Type B pancreatic cell (in vitro differentiated cells): Measurements from ENCODE around the gene ORC1. TPM values are rescaled to one million over a fixed set of nuclear protein-coding genes. Genes with fewer than 3 reads are reported as not detected.

Experiments used
- DNase-seq: peaks from one replicate; pipeline ENCODE4 v3.0.0; 2021; ENCODE audit warnings: mixed read lengths; ENCODE audit not compliant: unreplicated experiment; ENCODE audit errors: extremely low spot score
- H3K27ac Mint-ChIP-seq: 2 replicates; pipeline ENCODE4 v1.8.0; 2021; ENCODE audit warnings: mild to moderate bottlenecking, mixed read lengths
- H3K27me3 Mint-ChIP-seq: 2 replicates; pipeline ENCODE4 v1.8.0; 2021; ENCODE audit warnings: mixed read lengths
- H3K36me3 Mint-ChIP-seq: 2 replicates; pipeline ENCODE4 v1.8.0; 2021; ENCODE audit warnings: mixed read lengths
- H3K4me1 Mint-ChIP-seq: one replicate; pipeline ENCODE4 v1.8.0; 2021; ENCODE audit warnings: mixed read lengths; ENCODE audit not compliant: unreplicated experiment
- H3K4me3 Mint-ChIP-seq: 2 replicates; pipeline ENCODE4 v1.8.0; 2021; ENCODE audit warnings: mild to moderate bottlenecking, mixed read lengths
- H3K9me3 Mint-ChIP-seq: 2 replicates; pipeline ENCODE4 v1.8.0; 2021; ENCODE audit warnings: mixed read lengths
- CTCF ChIP-seq: fragments of 200-600 bp; sonication (generic); conservative IDR thresholded peaks from 2 replicates; pipeline ENCODE4 v1.5.0; 2021; ENCODE audit warnings: antibody characterized with exemption, mild to moderate bottlenecking
- long read RNA-seq: library from polyadenylated mRNA; unstranded; transcript quantifications from one replicate; pipeline ENCODE4 v2.0.0, GENCODE V29; 2020
- total RNA-seq: library from RNA; stranded (reverse); gene quantifications from 2 replicates; pipeline ENCODE4 v1.2.1, GENCODE V29; 2021; ENCODE audit warnings: low replicate concordance

Gene ORC1
- 6.5 and 14.8 TPM in 2 replicates for total RNA-seq
- long read RNA-seq, transcript ORC1-202 (17 exons, 3,157 nt), result major isoform, 26 of 43 reads
- long read RNA-seq, partial matches to known transcripts, result 8 of 43 reads
- long read RNA-seq, other reads (novel, unspliced or antisense), result 5 of 43 reads

DNA sequence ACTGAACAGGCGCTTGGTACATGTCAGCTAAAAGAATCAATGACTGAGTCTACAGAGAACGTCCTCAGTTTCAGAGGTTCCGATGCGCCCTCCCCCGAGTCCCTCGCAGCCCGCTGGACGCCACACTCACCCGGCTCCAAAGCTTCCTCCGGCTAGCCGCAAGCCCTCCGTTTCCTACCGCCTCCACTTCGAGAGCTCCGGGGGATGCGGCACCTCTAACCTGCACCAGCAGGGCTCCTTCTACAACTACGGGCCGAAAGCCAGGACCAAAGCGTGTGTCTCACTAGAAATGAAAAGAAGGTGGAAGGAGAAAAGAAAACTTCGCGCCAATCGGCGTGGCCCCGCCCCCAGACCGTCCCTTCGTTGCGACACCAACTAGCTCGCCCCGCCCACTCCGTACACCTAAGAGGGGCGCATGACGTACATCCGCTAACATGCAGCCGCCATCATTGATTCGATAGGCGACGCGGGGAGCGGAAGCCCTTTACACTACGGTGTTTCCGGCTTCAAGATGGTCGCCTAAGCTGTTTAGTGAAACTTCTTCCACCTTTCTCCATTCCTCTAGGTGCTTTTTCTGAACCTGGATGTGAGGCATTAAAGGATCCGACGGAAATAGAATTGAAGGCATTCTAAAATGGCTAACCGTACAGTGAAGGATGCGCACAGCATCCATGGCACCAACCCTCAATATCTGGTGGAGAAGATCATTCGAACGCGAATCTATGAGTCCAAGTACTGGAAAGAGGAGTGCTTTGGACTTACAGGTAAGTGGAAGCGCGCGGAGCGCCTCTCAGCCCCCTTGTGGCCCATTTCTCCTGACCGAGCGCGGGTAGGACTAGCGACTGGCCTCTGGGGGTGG, at the start of gene ORC1, which contains the start of gene PRPF38A:
TSS of gene ORC1 (minus strand) at position 308 of the 859 bp plus-strand sequence. CDS start 2,200 bp downstream, outside the sequence.
TSS of gene PRPF38A (plus strand) at position 487 of the 859 bp plus-strand sequence. CDS start at position 635, 148 bp downstream.
- peak; percentile 95 for DNase-seq
- Mint-ChIP-seq H3K36me3 (peaks cover 12% of the 10 kb centered on the region), H3K27ac (peak within 1 kb of the TSS; percentile 100), H3K4me3 (peak within 1 kb of the TSS; percentile 99), H3K4me1 (peaks cover 24% of the 10 kb centered on the region), H3K27me3 (no peaks in the 10 kb centered on the region), H3K9me3 (no peaks in the 10 kb centered on the region)
- TF ChIP-seq CTCF, result peak; percentile 71

GRCh38 chr1:52444463-52444862, 40.2 kb upstream of the ORC1 start:
- peaks cover 34% of the 10 kb centered on the region for H3K36me3 Mint-ChIP-seq
- H3K4me1 Mint-ChIP-seq, result no peaks in the 10 kb centered on the region
- no peak for DNase-seq
- no peaks in the 10 kb centered on the region for H3K9me3 Mint-ChIP-seq
- no peak overlapping the region for H3K4me3 Mint-ChIP-seq
- no peak for TF ChIP-seq CTCF
- no peak overlapping the region for H3K27ac Mint-ChIP-seq
- no peaks in the 10 kb centered on the region for H3K27me3 Mint-ChIP-seq

- no peak overlapping the region for H3K27ac Mint-ChIP-seq
- no peaks in the 10 kb centered on the region for H3K9me3 Mint-ChIP-seq
- H3K4me3 Mint-ChIP-seq, result no peak overlapping the region
- no peak for DNase-seq
- H3K36me3 Mint-ChIP-seq, result peaks cover 35% of the 10 kb centered on the region
- no peak for TF ChIP-seq CTCF
- H3K27me3 Mint-ChIP-seq, result no peaks in the 10 kb centered on the region
- H3K4me1 Mint-ChIP-seq, result no peaks in the 10 kb centered on the region
Observed at GRCh38 chr1:52439976-52440375, 35.8 kb upstream of the ORC1 start.

GRCh38 chr1:52436817-52437216, 32.6 kb upstream of the ORC1 start:
- Mint-ChIP-seq H3K27ac (no peak overlapping the region), H3K4me1 (no peaks in the 10 kb centered on the region), H3K4me3 (no peak overlapping the region), H3K27me3 (no peaks in the 10 kb centered on the region), H3K9me3 (no peaks in the 10 kb centered on the region), H3K36me3 (peaks cover 31% of the 10 kb centered on the region)
- no peak for TF ChIP-seq CTCF
- DNase-seq, result no peak

DNA sequence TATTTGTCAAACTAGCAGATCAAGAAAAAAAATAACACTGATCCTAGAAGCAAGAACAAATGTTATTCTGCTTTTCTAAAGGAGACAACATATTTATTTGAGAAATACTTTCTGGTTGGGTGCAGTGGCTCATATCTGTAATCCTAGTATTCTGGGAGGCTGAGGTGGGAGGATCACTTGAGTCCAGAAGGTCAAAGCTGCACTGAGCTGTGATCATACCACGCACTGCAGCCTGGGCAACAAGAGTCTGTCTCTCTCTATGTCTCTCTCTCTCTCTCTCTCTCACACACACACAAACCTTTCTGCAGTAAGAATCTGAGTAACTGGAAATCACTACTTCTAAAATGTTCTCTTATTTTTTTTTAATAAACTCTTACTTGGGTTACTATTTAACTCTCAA, 31.4 kb upstream of the ORC1 start:
- Mint-ChIP-seq H3K9me3 (no peaks in the 10 kb centered on the region), H3K36me3 (peaks cover 32% of the 10 kb centered on the region), H3K4me3 (no peak overlapping the region), H3K27ac (no peak overlapping the region), H3K4me1 (no peaks in the 10 kb centered on the region), H3K27me3 (no peaks in the 10 kb centered on the region)
- no peak for TF ChIP-seq CTCF
- DNase-seq, result no peak
